HL-60/S4 treated with phorbol 12-myristate 13-acetate at 8.2 ng/mL for 4 days and 3 days (cell line): ENCODE data around the gene GMCL1.

Experiments
- in situ Hi-C: fragments of 300-500 bp; cut with MboI; formaldehyde crosslinking; loops from 2 replicates; pipeline ENCODE4 v1.15.0; 2022; ENCODE audit warnings: low sequenced_read_pairs

The GMCL1 gene

GRCh38 chr2:69923116-69923515 lies 93.7 kb downstream of the GMCL1 start:
- in situ Hi-C loops = no loop called here

- in situ Hi-C loops = loop anchor here (25.0 kb wide), 1 partner anchor 135 kb away; no protein-coding TSS in a partner anchor
These were observed 97.5 kb downstream of the GMCL1 start for GRCh38 chr2:69926849-69927515.
